Endothelial cell of umbilical vein (primary cell): ENCODE results near the gene GRK1. TPM values are rescaled to one million over a fixed set of nuclear protein-coding genes. Genes with fewer than 3 reads are reported as not detected.

ENCODE experiments used
- BruUV-seq: library from RNA; stranded (reverse); fragments of 400-500 nt; replicated peaks from 2 replicates; lab custom pipeline; 2021; lab: Mats Ljungman, UMichigan
- CTCF ChIA-PET: fragments of 300-600, 350-600 bp; sonication (Branson Sonifier 250); formaldehyde crosslinking; loops from one replicate; lab custom pipeline; 2021; ENCODE audit warnings: antibody characterized with exemption, inconsistent platforms; lab: Charles Lee
- POLR2A ChIA-PET: fragments of 300-600, 350-600 bp; sonication (Branson Sonifier 250); formaldehyde crosslinking; loops from one replicate; lab custom pipeline; 2021; ENCODE audit warnings: antibody characterized with exemption, inconsistent platforms; lab: Charles Lee
- DNase-seq: peaks from one replicate; pipeline ENCODE4 v3.0.0-alpha.2; 2011; ENCODE audit warnings: low read depth, low spot score
- FAIRE-seq: peaks from 2 replicates; lab custom pipeline; 2011; peaks lifted over from hg19 to GRCh38; lab: Jason Lieb, UNC
- H2AFZ ChIP-seq: 2 replicates; pipeline ENCODE4 v1.6.0; 2012; ENCODE audit warnings: low read depth, low read length, control low read depth, inconsistent platforms
- H3K27ac ChIP-seq: 2 replicates; pipeline ENCODE4 v1.5.1; 2011; ENCODE audit warnings: low read depth, mild to moderate bottlenecking, control low read depth, low read length, moderate library complexity; ENCODE audit not compliant: insufficient read depth
- H3K27me3 ChIP-seq, 2 experiments: 2 replicates each; pipeline versions ENCODE4 v1.6.0 to v1.6.1; 2011; ENCODE audit warnings: low read length in 2 of 2, mixed read lengths in 1 of 2; ENCODE audit not compliant: control insufficient read depth in 2 of 2, insufficient read depth in 2 of 2
- H3K36me3 ChIP-seq, 2 experiments: 2 replicates in 1 of 2; 3 replicates in 1 of 2; pipeline ENCODE4 v1.5.1; 2011; ENCODE audit warnings: low read length in 2 of 2, mild to moderate bottlenecking in 1 of 2, moderate library complexity in 1 of 2; ENCODE audit not compliant: control insufficient read depth in 2 of 2, insufficient read depth in 2 of 2; ENCODE audit errors: extremely low read depth in 1 of 2
- H3K4me1 ChIP-seq: 3 replicates; pipeline ENCODE4 v1.5.1; 2011; ENCODE audit warnings: mild to moderate bottlenecking, low read length; ENCODE audit not compliant: control insufficient read depth, insufficient read depth; ENCODE audit errors: extremely low read depth
- H3K4me2 ChIP-seq: 2 replicates; pipeline ENCODE4 v1.6.1; 2011; ENCODE audit warnings: low read length, control low read depth, mixed read lengths; ENCODE audit not compliant: insufficient read depth
- H3K4me3 ChIP-seq, 3 experiments: fragments of 200-600 bp in 1 of 3; sonication (generic), shearing (Covaris generic) in 1 of 3; replicated peaks in 1 of 3; 2 replicates each; pipeline ENCODE4 v1.5.1; 2011 to 2016; ENCODE audit warnings: control low read depth in 3 of 3, low read length in 3 of 3, mild to moderate bottlenecking in 2 of 3, inconsistent platforms in 1 of 3, low read depth in 1 of 3, moderate library complexity in 1 of 3; ENCODE audit not compliant: insufficient read depth in 1 of 3
- H3K79me2 ChIP-seq: 2 replicates; pipeline ENCODE4 v1.6.0; 2012; ENCODE audit warnings: low read length, inconsistent platforms; ENCODE audit not compliant: control insufficient read depth, insufficient read depth
- H3K9ac ChIP-seq: replicated peaks from 2 replicates; pipeline ENCODE3; 2011; ENCODE audit warnings: low read length, control low read depth; ENCODE audit not compliant: insufficient read depth; ENCODE audit errors: extremely low read depth
- H3K9me1 ChIP-seq: replicated peaks from 3 replicates; pipeline ENCODE4 v1.6.0; 2011; ENCODE audit warnings: mild to moderate bottlenecking, low read length; ENCODE audit not compliant: control insufficient read depth, insufficient read depth; ENCODE audit errors: extremely low read depth
- H3K9me3 ChIP-seq: replicated peaks from 2 replicates; pipeline ENCODE4 v1.5.1; 2012; ENCODE audit warnings: low read length, inconsistent platforms; ENCODE audit not compliant: control insufficient read depth, insufficient read depth
- H4K20me1 ChIP-seq: replicated peaks from 2 replicates; pipeline ENCODE3; 2011; ENCODE audit warnings: mild to moderate bottlenecking, low read length; ENCODE audit not compliant: control insufficient read depth, insufficient read depth; ENCODE audit errors: extremely low read depth
- CTCF ChIP-seq, 2 donors: IDR thresholded peaks; 1 replicate in 1 of 2; 2 replicates in 1 of 2; pipeline ENCODE4 v1.5.1; 2011; ENCODE audit warnings: low read length in 2 of 2, mild to moderate bottlenecking in 2 of 2, moderate library complexity in 2 of 2, control low read depth in 1 of 2, inconsistent platforms in 1 of 2, low read depth in 1 of 2; ENCODE audit not compliant: insufficient read depth in 1 of 2; ENCODE audit errors: extremely low read depth in 1 of 2
- EZH2 ChIP-seq: IDR thresholded peaks from 2 replicates; pipeline ENCODE4 v1.6.1; 2012; ENCODE audit warnings: borderline replicate concordance, low read depth, mild to moderate bottlenecking, moderate library complexity, low read length, inconsistent platforms; ENCODE audit not compliant: severe bottlenecking
- FOS ChIP-seq: IDR thresholded peaks from 2 replicates; pipeline ENCODE4 v1.6.1; 2011; ENCODE audit warnings: mild to moderate bottlenecking, low read length, moderate library complexity, borderline replicate concordance; ENCODE audit not compliant: insufficient read depth
- GATA2 ChIP-seq: IDR thresholded peaks from 2 replicates; pipeline ENCODE4 v1.7.0; 2011; ENCODE audit warnings: low read depth, mild to moderate bottlenecking, moderate library complexity, mixed read lengths, low read length; ENCODE audit not compliant: insufficient read length, insufficient read depth
- JUN ChIP-seq: IDR thresholded peaks from 2 replicates; pipeline ENCODE4 v1.6.1; 2011; ENCODE audit warnings: borderline replicate concordance, low read depth; ENCODE audit not compliant: insufficient read length, insufficient read depth
- MAX ChIP-seq: IDR thresholded peaks from 2 replicates; pipeline ENCODE4 v1.6.1; 2011; ENCODE audit not compliant: insufficient read depth, insufficient read length
- MYC ChIP-seq: IDR thresholded peaks from one replicate; pipeline ENCODE4 v1.6.1; 2011; ENCODE audit warnings: mild to moderate bottlenecking, low read depth, low read length
- POLR2A ChIP-seq: IDR thresholded peaks from 2 replicates; pipeline ENCODE4 v1.6.1; 2012; ENCODE audit warnings: low read depth, mild to moderate bottlenecking, control low read depth, low read length
- POLR2AphosphoS5 ChIP-seq: IDR thresholded peaks from 2 replicates; pipeline ENCODE4 v1.6.1; 2012; ENCODE audit warnings: low read depth, mild to moderate bottlenecking, control low read depth, low read length, moderate library complexity; ENCODE audit not compliant: insufficient read depth
- dilution Hi-C: fragments of 300-500 bp; cut with MboI; formaldehyde crosslinking; loops from one replicate; pipeline ENCODE4 v1.15.0; 2019; ENCODE audit warnings: low sequenced_read_pairs; ENCODE audit not compliant: extremely low pct_ligation_motif_present
- intact Hi-C: fragments of 100-400 bp; cut with micrococcal nuclease; formaldehyde crosslinking; loops from one replicate; pipeline ENCODE4 v1.10.0; 2022
- polyA plus RNA-seq, 4 experiments: library from polyadenylated mRNA; depleted of rRNA in 3 of 4; stranded (reverse) in 3 of 4; unstranded in 1 of 4; fragments of >200 nt; gene quantifications; 2 replicates each; pipeline versions ENCODE4 v1.2.1 to v1.2.3, GENCODE V29; 2011 to 2012; ENCODE audit warnings: missing spikeins in 1 of 4
- total RNA-seq: library from RNA; stranded (reverse); gene quantifications from 2 replicates; pipeline ENCODE4 v1.2.3, GENCODE V29; 2021

GRK1 gene
- total and polyA plus RNA-seq, 2 donors (not counting 3 experiments of a cell fraction or from before 2014, with no cell fraction given): not detected

DNA sequence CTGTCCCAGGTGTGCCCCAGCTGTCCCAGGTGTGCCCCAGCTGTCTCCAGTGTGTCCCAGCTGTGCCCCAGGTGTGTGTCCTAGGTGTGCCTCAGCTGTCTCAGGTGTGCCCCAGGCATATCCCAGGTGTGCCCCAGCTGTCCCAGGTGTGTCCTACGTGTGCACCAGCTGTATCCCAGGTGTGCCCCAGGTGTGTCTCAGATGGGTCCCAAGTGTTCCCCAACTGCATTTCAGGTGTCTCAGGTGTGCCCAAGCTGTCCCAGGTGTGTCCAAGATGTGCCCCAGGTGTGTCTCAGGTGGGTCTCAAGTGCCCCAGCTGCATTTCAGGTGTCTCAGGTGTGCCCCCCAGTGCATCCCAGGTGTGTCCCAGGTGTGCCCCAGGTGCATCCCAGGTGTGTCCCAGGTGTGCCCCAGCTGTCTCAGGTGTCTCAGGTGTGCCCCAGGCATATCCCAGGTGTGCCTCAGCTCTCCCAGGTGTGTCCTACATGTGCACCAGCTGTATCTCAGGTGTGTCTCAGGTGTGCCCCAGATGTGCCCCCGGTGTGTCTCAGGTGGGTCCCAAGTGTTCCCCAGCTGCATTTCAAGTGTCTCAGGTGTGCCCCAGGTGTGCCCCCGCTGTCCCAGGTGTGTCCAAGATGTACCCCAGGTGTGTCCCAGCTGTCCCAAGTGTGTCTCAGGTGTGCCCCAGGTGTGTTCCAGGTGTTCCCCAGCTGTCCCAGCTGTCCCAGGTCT, 1.3 kb upstream of the GRK1 start:
- H3K79me2 ChIP-seq: no peaks in the 10 kb centered on the region

More for the DNA sequence above, 1.3 kb upstream of the GRK1 start:
- ChIA-PET CTCF (interaction anchor here (0.8 kb wide), 1 partner anchor 70 kb away, joined by 3 read pairs; no protein-coding TSS in a partner anchor), POLR2A (no interaction called here)
- no peaks in the 10 kb centered on the region for H3K9me1 ChIP-seq
- BruUV-seq: no TSS peak
- H3K27me3 ChIP-seq: peaks cover 2 to 4% of the 10 kb centered on the region in 2 experiments
- H2AFZ ChIP-seq: no peak overlapping the region
- intact Hi-C loops (no loop called here), dilution Hi-C loops (no loop called here)
- H3K9ac ChIP-seq: no peak overlapping the region
- no peaks in the 10 kb centered on the region for H3K4me1 ChIP-seq
- H3K9me3 ChIP-seq: no peaks in the 10 kb centered on the region
- no peak overlapping the region for H3K4me3 ChIP-seq
- FAIRE-seq: no peak
- no peaks in the 10 kb centered on the region for H4K20me1 ChIP-seq
- H3K4me2 ChIP-seq: no peak overlapping the region
- TF ChIP-seq MYC: no peak
- TF ChIP-seq JUN: no peak
- TF ChIP-seq FOS: no peak
- TF ChIP-seq GATA2: no peak
- TF ChIP-seq POLR2AphosphoS5: no peak
- TF ChIP-seq CTCF (IDR thresholded peaks at IDR 0.05; ENCODE audit: extremely low read depth in 1 of 2, insufficient read depth in 1 of 2, low read depth in 1 of 2, low read length in 2 of 2): no peak
- no peak for TF ChIP-seq MAX
- TF ChIP-seq EZH2: no peak
- no peak for TF ChIP-seq POLR2A
- no peak overlapping the region for H3K27ac ChIP-seq
- H3K36me3 ChIP-seq: no peaks in the 10 kb centered on the region
- DNase-seq: no peak
